Muscle of arm (tissue), 12 donors: ENCODE measurements around the gene COPS6. TPM values are rescaled to one million over a fixed set of nuclear protein-coding genes. Genes with fewer than 3 reads are reported as not detected.
A peak's percentile ranks its signal among the peaks of the same experiment; 100 is the strongest.

Source experiments
- DNase-seq: peaks from one replicate; pipeline ENCODE4 v3.0.0-alpha.2; 2013
- polyA plus RNA-seq, 12 donors: library from polyadenylated mRNA; unstranded; fragments of 120-200 nt; gene quantifications; one replicate each; pipeline ENCODE4 v1.2.1, GENCODE V29; 2013; ENCODE audit not compliant: insufficient read length in 12 of 12

Gene COPS6
- polyA plus RNA-seq, 12 donors = 81.5 to 222 (median 91.3) TPM; not detected in 1

DNA sequence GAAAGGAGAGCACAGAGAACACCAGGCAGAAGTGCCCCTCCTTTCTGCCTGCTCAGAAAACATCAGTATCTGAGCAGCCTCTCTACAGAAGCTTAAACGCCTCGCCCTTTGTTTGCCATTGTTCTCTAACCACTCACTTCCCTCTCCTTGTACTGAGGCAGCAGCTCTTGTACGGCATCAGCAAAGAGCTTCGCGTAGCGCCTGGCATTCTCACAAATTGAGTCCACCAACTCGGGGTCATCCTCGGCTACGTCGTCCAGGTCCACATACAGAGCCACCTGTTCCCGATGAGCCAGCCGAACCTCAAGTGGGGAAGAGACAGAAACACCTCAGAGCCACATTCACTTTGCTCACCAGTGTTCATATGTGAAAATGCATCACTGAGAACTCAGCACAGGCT lies 10.7 kb downstream of the COPS6 start:
- DNase-seq = no peak

DNA sequence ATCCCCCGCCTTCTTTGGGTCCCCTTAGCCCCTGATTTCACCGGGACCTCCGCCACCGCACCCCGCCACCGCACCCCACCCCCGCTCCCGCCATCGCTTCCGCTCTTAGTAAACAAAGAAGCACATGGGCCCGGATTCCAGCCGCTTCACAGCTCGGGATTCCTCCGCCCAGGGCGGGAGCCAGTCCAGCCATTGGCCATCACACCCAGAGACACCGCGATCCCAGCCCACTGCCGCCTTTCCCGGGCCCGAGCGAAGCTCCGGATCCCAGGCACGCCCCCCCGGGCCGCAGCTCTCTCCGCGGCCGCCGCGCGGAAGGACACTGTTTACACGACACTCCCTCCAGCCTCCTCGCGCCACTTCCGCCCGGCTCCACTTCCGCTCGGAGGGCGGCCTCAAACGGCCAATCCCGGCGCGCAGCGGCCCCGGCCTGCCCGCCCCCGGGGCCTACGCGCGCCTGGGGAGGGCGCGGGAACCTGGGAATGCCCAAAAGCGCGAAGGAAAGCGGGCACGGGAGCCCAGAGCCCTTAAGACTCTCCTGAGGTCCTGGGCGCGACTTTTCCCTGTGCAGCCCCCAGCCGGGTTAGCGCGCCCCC lies 11.7 kb downstream of the COPS6 start:
- peak; percentile 96 for DNase-seq

DNA sequence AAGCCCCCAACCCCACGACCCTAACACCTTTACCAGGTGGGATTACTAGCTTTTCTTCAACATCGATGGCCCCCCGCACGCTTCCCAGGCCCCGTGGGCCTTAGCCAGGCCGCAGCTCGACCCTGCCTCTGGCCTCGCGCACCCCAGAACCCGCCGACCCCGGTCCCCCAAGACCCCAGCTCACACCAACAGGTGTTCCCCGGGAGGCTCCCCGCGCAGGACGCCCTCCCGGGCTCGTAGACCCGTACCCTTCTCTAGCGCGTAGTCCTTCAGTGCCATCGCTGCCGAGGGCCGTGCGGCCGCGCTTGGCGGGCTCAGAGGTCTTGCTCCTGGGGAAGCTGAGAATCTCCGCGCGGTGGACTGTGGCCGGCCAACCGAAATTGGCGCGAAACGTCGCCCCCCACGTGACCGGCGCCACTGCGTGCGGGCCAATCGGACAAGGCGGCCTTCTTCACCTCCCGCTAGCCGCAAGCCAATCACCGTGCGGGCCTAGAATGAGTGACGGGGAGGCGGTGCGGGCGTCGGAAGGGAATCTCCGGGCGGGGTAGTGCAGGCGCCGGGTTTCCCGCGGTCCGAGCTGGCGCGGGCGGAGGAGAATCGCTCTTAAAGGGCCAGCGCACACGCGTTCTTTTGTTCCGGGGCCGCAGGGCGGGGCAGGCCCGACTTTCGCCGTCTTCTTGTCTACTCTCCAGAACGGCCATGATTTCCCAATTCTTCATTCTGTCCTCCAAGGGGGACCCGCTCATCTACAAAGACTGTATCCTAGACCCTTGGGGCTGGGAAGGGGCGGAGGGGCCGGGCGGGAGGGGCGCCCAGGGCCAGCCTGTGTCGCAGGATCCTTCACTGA lies 12.5 kb downstream of the COPS6 start, which contains the start of the genes AP4M1 and MCM7:
Gene AP4M1, plus strand, starts transcription at position 628 of the 847 bp plus-strand sequence. Its CDS starts 72 bp downstream, at position 700.
Gene MCM7, minus strand, starts transcription at position 382 of the 847 bp plus-strand sequence. Its CDS starts 103 bp downstream, at position 279.
- peak; percentile 98 for DNase-seq

DNA sequence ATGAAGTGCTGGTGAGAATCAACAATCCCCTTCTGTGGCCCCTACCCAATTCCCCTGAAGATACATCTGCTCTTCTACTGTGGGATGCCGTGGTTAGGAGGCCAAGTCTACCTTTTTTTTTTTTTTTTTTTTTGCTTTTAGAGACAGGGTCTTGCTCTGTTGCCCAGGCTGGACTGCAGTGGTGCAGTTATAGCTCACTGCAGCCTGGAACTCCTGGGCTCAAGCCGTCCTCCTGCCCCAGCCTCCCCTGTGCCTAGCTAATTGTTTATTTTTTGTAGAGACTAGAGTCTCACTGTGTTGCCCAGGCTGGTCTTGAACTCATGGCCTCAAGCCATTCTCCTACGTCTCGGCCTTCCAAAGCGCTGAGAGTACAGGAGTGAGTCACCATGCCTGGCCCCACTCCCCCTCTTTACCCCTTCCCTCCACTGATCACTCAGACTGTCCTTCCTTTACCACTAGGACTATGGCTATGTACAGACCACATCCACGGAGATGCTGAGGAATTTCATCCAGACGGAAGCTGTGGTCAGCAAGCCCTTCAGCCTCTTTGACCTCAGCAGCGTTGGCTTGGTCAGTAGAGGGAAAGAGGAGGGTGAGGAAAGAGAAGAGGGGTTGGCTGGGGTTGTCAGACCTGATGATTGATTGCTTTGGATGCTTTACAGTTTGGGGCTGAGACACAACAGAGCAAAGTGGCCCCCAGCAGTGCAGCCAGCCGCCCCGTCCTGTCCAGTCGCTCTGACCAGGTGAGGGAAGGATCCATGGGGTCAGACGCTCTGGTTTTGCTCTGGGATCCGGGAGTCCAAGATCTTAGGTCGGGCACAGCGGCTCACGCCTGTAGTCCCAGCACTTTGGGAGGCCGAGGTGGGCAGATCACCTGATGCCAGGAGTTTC lies 14.4 kb downstream of the COPS6 start:
- no peak for DNase-seq

DNA sequence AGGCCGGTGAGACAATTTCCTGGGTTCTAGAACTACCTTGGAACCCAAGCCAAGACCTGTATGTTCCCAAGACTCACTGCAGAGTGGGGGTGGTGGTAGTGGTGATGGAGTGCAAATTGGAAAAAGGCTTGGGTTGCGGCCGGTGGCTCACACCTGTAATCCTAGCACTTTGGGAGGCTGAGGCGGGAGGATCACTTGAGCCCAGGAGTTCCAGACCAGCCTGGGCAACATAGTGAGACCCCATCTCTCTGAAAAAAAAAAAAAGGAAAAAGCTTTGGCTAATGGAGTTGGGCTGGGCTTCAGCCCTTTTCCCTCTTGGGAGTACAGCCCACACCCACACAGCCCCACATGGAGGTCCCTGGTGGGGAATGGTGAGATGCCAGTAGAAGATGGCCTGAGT lies 16.8 kb downstream of the COPS6 start:
- DNase-seq = no peak

DNA sequence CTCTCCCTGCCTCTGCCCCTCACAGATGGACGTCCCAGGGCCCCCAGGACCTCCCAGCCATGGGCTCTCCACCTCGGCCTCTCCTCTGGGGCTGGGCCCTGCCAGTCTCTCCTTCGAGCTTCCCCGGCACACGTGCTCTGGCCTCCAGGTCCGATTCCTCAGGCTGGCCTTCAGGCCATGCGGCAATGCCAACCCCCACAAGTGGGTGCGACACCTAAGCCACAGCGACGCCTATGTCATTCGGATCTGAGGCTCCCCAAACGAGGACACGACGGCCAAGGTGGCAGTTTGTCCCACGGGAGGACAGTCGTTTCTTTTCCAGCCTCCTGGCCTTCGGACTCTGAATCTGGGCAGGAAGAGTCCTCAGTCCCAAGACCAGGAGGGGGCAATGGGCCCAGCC lies 17.9 kb downstream of the COPS6 start:
- no peak for DNase-seq

DNA sequence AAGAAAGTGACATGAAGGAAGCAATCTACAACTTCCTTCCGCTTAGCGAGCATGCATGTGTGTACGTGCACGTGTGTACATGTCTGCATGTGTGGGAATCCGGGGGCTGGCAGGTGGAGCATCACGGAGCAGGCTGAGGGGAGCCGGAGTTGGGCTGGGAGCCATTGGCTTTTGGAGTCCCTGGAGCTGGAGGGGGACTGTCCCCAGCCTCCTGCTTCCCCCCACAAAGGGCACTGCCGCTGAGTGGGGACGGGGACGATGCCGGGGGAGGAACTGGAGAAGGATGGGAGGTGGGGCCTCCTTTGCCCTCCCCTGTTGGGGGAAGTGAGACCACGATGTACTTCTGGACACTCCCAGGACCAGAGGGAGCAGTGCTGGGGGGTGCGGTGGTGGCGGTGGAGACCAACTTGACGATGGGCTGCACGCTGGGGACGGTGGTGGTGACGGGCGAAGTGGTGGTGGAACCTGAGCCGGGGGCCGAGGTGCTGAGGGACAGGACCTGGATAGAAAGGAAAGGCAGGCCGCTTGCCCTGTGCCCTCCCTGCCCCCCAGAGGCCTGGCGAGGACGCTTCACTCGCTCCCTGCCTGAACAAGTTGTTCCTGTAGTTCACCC lies 18.5 kb downstream of the COPS6 start:
- no peak for DNase-seq

DNA sequence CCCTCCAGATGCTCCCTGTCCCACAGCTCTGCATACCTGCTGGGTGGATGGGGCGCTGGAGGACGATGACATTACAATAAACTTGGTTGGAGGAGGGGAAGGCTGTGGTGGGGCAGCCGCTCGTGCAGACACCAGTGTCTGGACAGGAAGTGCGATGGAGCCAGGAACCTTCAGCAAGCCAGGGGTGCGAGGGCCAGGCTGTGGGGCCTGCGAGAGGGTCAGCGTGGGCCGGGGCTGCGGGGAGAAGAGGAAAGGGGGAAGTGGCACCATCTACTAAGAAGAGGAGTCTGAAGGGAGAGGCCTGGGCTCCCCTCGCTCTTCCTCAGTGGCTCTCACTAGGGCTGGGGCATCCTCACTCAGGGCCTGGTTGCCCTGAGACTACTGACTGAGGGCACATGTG lies 19.1 kb downstream of the COPS6 start:
- DNase-seq = no peak

DNA sequence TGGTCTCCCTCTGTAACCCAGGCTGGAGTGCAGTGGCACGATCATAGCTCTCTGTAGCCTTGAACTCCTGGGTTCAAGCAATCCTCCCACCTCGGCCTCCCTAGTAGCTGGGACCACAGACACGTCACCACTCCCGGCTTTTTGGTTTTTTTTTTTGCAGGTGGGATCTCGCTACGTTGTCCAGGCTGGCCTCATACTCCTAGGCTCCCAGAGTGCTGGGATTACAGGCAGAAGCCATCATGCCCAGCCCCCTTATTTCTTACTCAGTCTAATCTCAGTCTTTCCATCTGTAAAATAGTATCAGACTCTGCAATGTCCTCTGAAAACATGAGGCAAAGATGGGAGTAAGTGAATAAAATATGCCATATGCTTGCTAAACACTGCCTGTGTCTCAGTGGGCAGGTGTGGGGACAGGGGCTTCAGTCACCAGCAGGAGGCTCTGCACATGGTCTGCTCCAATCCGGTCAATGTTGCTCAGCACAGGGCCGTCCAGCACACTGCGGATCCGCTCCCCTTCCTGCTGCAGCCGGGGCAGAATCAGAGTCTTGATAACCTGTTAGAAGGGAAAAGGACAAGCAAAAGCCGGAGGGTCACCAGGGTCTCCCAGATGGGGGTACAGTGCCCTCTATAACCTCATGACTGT lies 20.9 kb downstream of the COPS6 start:
- no peak for DNase-seq

DNA sequence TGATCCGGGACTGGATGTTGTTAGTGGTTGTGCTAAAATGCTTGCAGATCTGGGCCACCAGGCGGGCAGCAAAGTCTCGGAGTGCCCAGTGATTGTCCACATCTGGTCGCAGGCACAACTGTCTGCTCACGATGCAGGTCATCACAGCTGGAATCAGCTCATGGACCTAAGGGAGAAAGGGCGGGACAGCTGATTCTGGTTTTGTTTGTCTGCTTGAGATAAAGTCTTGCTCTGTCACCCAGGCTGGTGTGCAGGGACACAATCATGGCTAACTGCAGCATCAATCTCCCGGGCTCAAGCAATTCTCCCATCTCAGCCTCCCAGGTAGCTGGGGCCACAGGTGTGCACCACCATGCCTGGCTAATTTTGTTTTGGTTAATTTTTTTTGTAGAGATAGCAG lies 22.4 kb downstream of the COPS6 start:
- DNase-seq = no peak

DNA sequence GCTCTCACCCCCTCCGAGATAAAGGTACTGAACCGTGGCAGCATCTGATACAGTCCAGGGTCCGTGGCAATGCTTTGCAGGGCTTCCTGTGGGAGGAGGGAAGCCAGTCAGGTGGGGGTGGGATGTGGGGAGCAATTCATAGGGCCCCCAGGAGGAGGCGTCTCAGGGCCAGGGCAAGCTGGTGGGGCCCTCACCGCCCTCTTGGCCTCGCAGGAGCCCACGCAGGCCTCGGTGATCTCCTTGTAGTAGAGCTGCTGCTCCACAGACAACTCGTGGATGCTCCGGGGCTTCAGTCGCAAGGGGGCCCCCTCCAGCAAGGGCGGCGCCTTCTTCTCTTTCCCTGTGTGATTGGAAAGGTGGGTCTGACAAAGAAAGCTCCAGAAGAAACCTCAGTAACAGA lies 23.1 kb downstream of the COPS6 start:
- DNase-seq = no peak

DNA sequence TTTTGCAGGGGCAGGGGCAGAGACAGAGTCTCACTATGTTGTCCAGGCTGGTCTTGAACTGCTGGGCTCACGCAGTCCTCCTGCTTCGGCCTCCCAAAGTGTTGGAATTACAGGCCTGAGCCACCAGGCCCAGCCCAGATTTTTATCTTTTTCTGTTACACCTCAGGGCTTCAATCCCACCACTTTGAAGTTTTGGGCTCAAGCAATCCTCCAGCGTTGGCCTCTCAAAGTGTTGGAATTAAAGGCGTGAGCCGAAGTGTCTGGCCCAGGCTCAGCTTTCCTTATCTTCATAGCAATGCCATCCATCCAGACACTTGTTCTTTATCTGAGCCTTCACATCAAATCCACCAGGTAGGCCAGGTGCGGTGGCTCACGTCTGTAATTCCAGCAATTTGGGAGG lies 26.3 kb downstream of the COPS6 start:
- no peak for DNase-seq

DNA sequence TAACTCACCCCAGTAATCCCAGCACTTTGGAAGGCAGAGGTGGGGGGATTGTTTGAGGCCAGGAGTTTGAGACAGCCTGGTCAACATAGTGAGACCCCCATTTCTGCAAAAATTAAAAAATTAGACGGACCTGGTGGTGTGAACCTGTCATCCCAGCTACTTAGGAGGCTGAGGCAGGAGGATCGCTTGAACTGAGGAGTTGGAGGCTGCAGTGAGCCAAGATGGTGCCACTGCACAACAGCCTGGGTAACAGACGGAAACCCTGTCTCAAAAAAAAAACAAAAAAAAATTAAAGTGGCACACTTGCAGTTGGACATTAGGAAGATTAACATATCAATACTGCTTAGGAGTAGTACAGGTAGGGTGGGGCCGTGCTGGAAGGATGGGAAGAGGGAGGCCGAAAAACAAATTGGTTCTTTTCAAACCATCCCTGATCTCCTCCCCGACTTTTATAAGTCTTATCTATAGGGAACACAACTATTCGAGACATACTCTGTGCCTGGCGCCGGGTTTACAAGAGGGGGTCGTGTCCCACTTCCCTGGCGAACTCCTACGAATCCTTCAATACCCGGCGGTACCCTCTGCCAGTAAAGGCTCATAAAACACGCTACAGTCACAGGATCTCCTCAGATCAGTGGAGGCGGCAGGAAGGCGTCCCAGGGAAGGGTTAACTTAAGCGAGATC lies 29.8 kb downstream of the COPS6 start:
- DNase-seq = no peak

DNA sequence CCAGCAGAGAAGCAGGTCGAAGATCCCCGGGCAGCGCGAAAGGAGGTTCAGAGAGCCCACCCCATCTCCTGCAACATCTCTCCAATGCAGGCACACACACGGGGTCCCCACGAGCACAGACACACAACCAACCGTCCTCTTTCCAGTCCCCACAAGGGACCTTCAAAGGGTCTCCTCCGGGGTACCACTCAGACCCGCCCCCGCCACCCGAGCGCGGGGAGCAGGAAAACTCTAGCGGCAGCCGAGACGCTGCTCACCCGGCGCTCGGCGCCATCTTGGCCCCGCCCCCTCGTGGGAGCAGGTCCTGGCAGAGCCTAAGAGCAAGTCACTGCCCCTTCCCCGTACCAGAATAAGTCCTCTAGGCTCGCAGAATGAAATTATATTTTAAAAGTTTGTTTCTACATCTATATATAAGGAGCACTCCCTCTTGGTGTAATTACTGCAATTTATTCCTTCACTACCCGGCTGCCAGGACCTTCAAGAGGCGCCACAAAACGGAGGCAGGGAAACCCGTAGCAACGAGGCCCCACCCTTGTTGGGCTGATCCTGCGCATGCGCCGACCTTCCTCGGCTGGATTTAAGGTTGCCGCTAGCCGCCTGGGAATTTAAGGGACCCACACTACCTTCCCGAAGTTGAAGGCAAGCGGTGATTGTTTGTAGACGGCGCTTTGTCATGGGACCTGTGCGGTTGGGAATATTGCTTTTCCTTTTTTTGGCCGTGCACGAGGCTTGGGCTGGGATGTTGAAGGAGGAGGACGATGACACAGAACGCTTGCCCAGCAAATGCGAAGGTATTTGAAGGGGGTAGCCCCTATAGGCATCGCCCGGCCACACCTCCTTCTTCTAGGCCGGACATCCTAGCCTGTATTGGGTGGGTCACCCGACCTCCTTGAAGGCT lies 30.6 kb downstream of the COPS6 start, which contains the start of the genes CNPY4 and TAF6:
Gene CNPY4, plus strand, starts transcription at position 563 of the 898 bp plus-strand sequence. Its CDS starts 111 bp downstream, at position 674.
Gene TAF6, minus strand, starts transcription at position 287 of the 898 bp plus-strand sequence. CDS start 5,149 bp downstream, outside the sequence.
- peak; percentile 98 for DNase-seq

DNA sequence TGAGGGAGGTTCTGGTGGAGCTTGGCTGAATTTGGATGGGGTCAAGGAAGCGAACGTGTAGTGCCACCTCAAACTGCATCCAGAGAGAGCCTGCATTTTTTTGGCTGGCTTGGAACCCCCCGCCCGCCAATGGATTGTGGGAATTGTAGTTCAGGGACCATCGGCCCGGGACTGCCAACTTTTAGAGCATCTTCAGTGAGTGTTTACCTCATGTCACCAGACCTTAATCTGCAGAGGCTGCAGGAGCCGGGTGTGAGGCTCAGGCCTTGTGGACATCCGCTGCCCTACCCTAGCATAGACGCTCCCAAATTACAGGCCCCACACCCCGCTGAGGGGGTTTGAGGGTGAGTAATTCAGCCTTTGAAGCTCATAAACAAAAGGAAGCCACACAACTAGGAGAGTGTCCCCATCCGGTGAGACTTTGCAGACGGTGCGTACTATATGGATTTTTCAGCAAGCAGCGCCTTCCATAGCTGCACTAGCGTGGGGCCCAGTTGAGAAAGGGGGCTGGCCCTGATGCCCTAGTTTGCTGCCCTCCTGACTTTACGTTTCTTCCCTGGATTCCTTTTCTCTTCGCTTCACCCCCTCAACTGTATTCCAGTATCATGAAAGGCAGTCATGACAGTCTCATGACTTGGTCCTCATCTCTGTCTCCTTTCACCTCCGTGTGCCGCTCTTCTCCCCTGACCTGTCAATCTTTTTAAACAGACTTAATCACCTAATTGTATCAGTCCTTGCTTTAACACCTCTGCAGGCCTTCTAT lies 31.4 kb downstream of the COPS6 start:
- DNase-seq = peak; percentile 80

DNA sequence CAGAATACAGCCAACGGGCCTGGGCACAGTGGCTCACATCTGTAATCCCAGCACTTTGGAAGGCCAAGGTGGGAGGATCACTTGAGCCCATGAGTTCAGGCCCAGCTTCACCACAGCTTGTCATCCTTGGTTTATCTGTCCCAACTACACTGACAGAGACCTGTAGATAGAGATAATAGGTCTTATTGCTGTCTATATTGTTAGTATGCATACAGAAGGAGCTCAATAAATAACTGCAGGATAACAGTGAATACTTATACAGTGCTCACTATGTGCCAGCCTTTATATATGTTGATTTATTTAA lies 31.9 kb downstream of the COPS6 start:
- no peak for DNase-seq

DNA sequence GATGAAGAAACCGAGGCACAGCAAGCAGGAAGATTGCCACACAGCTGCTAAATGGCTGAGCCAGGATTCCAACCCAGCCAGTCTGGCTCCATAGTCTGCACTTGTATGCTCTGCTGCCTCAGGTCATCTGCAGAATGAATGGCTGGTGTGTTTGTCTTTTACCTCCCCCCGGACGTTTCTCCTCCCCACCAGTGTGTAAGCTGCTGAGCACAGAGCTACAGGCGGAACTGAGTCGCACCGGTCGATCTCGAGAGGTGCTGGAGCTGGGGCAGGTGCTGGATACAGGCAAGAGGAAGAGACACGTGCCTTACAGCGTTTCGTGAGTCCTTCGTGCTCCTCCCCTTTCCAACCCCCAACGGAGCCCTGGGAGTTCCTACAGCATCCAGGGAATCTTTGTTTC lies 33.3 kb downstream of the COPS6 start:
- no peak for DNase-seq

DNA sequence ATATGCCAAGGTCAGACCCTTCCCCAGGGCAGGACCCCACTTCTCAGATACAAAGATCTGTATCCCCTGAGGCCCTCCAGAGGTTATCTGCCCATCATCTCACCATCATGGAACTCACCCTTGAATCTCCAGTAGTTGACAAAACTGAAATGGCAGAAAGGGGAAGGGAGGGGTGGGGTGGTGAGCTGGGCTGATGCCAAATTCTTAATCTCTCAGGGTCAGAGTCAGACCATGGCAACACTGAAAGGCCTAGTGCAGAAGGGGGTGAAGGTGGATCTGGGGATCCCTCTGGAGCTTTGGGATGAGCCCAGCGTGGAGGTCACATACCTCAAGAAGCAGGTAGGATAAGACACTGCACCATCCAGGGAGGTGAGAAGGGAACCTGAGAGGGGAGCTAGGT lies 33.8 kb downstream of the COPS6 start:
- DNase-seq = no peak
